ENCODE data around the gene PYY.
"Not testable (repeated sequence)": the region's sequence is repeated elsewhere in the genome, so short reads cannot be mapped to it uniquely, and the experiment has no call there.

The PYY gene

DNA sequence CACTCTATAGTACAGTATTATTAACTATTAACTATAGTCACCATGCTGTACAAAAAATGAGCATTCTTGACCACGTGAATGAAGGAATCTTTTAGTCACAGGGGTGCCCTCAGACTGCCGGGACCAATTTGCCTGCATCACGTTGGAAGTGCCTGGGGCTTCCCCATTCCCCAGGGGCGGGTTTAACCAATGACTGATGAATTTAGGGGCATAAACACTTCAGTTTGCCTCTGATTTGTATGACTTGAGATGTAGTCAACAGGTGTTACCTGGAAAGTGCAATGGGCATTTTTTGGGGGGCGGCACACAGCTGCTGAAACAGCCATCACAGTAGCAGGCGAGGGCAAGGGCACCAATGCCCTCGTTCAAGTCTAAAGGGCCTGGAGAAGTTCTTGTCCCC, 8.7 kb upstream of the PYY start:
- TF ChIP-seq, protein P1, sequence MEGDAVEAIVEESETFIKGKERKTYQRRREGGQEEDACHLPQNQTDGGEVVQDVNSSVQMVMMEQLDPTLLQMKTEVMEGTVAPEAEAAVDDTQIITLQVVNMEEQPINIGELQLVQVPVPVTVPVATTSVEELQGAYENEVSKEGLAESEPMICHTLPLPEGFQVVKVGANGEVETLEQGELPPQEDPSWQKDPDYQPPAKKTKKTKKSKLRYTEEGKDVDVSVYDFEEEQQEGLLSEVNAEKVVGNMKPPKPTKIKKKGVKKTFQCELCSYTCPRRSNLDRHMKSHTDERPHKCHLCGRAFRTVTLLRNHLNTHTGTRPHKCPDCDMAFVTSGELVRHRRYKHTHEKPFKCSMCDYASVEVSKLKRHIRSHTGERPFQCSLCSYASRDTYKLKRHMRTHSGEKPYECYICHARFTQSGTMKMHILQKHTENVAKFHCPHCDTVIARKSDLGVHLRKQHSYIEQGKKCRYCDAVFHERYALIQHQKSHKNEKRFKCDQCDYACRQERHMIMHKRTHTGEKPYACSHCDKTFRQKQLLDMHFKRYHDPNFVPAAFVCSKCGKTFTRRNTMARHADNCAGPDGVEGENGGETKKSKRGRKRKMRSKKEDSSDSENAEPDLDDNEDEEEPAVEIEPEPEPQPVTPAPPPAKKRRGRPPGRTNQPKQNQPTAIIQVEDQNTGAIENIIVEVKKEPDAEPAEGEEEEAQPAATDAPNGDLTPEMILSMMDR (IDR thresholded peaks at IDR 0.05; ENCODE audit: insufficient read depth, low read length): no peak
- TF ChIP-seq SPI1 (IDR thresholded peaks at IDR 0.05; ENCODE audit: borderline replicate concordance, low read depth): no peak
- TF ChIP-seq POLR2AphosphoS5 (IDR thresholded peaks at IDR 0.05; ENCODE audit: low read depth): no peak
- TF ChIP-seq GABPA (IDR thresholded peaks at IDR 0.05; ENCODE audit: low read depth): no peak
- TF ChIP-seq, protein P2, sequence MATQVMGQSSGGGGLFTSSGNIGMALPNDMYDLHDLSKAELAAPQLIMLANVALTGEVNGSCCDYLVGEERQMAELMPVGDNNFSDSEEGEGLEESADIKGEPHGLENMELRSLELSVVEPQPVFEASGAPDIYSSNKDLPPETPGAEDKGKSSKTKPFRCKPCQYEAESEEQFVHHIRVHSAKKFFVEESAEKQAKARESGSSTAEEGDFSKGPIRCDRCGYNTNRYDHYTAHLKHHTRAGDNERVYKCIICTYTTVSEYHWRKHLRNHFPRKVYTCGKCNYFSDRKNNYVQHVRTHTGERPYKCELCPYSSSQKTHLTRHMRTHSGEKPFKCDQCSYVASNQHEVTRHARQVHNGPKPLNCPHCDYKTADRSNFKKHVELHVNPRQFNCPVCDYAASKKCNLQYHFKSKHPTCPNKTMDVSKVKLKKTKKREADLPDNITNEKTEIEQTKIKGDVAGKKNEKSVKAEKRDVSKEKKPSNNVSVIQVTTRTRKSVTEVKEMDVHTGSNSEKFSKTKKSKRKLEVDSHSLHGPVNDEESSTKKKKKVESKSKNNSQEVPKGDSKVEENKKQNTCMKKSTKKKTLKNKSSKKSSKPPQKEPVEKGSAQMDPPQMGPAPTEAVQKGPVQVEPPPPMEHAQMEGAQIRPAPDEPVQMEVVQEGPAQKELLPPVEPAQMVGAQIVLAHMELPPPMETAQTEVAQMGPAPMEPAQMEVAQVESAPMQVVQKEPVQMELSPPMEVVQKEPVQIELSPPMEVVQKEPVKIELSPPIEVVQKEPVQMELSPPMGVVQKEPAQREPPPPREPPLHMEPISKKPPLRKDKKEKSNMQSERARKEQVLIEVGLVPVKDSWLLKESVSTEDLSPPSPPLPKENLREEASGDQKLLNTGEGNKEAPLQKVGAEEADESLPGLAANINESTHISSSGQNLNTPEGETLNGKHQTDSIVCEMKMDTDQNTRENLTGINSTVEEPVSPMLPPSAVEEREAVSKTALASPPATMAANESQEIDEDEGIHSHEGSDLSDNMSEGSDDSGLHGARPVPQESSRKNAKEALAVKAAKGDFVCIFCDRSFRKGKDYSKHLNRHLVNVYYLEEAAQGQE (IDR thresholded peaks at IDR 0.05; ENCODE audit: insufficient replicate concordance, low read depth): no peak
- H3K4me3 ChIP-seq (replicated peaks; ENCODE audit: insufficient read depth, low read length): no peak overlapping the region
- no peak for DNase-seq (ENCODE audit: low read depth in 1 of 2, low spot score in 1 of 2)
- no peak overlapping the region for H3K27ac ChIP-seq (replicated peaks)
- no peaks in the 10 kb centered on the region for H3K27me3 ChIP-seq (ENCODE audit: insufficient read depth, poor library complexity, severe bottlenecking)

DNA sequence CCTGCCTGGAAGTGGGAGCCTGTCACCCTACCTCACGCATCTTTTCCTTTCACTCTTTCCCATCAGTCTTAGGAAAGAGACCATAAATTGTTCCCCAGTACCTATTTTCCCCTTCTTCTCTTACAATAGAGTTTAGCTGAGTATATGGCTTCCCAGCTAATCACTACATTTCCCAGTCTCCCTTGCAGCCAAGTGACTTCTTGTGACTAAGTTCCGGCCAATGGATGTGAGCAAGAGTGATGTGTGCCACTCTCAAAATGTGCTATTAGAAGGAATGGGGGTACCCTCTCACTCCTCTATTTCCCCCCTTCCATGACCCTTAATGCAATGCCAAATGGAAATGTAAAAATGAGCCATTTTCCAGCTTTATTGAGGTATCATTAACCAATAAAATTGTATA, 8.2 kb upstream of the PYY start:
- TF ChIP-seq GABPA (IDR thresholded peaks at IDR 0.05; ENCODE audit: low read depth) (no peak), POLR2AphosphoS5 (IDR thresholded peaks at IDR 0.05; ENCODE audit: low read depth) (no peak), SPI1 (IDR thresholded peaks at IDR 0.05; ENCODE audit: borderline replicate concordance, low read depth) (no peak)
- TF ChIP-seq, protein P2 (IDR thresholded peaks at IDR 0.05; ENCODE audit: insufficient replicate concordance, low read depth): no peak
- TF ChIP-seq, protein P1 (IDR thresholded peaks at IDR 0.05; ENCODE audit: insufficient read depth, low read length): no peak
- no peak for DNase-seq (ENCODE audit: low read depth in 1 of 2, low spot score in 1 of 2)

GRCh38 chr17:43961292-43961691, 7.6 kb upstream of the PYY start:
- DNase-seq (ENCODE audit: low read depth in 1 of 2, low spot score in 1 of 2); H3K4me3 ChIP-seq (replicated peaks; ENCODE audit: insufficient read depth, low read length); H3K27ac ChIP-seq (replicated peaks); H3K27me3 ChIP-seq (ENCODE audit: insufficient read depth, poor library complexity, severe bottlenecking): not testable (repeated sequence)

More for the DNA sequence above, 8.2 kb upstream of the PYY start:
- no peaks in the 10 kb centered on the region for H3K27me3 ChIP-seq (ENCODE audit: insufficient read depth, poor library complexity, severe bottlenecking)
- no peak overlapping the region for H3K27ac ChIP-seq (replicated peaks)
- no peak overlapping the region for H3K4me3 ChIP-seq (replicated peaks; ENCODE audit: insufficient read depth, low read length)

GRCh38 chr17:43958748-43959352, 5.1 kb upstream of the PYY start:
- Histone ChIP-seq H3K27ac (replicated peaks) (no peak overlapping the region), H3K4me3 (replicated peaks; ENCODE audit: insufficient read depth, low read length) (no peak overlapping the region), H3K27me3 (ENCODE audit: insufficient read depth, poor library complexity, severe bottlenecking) (peaks cover 4% of the 10 kb centered on the region)
- no peak for DNase-seq (ENCODE audit: low read depth in 1 of 2, low spot score in 1 of 2)
- no peak for TF ChIP-seq SPI1 (IDR thresholded peaks at IDR 0.05; ENCODE audit: borderline replicate concordance, low read depth)

DNA sequence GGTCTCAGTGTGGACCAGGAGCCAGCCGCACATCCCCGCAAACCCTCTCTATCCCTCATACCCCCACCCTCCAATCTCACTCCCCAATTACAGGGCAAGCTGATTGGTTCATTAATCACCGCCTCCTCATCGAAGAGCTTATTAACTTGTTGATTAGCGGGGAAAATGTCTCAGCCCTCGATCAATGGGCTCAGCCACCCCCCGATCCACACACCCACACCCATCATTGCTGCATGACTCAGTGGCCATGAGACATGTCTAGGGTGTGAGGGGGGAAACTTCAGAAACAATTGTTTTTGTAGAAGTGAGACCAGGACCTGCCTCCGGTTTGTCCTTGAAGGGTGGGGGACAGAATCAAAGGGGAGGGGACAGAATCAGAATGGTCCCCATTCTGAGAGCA, 2.5 kb upstream of the PYY start:
- TF ChIP-seq, protein P2 (IDR thresholded peaks at IDR 0.05; ENCODE audit: insufficient replicate concordance, low read depth): no peak
- TF ChIP-seq POLR2AphosphoS5 (IDR thresholded peaks at IDR 0.05; ENCODE audit: low read depth) (no peak), SPI1 (IDR thresholded peaks at IDR 0.05; ENCODE audit: borderline replicate concordance, low read depth) (no peak), GABPA (IDR thresholded peaks at IDR 0.05; ENCODE audit: low read depth) (no peak)
- TF ChIP-seq, protein P1 (IDR thresholded peaks at IDR 0.05; ENCODE audit: insufficient read depth, low read length): no peak
- H3K27me3 ChIP-seq (ENCODE audit: insufficient read depth, poor library complexity, severe bottlenecking): peaks cover 22% of the 10 kb centered on the region
- no peak overlapping the region for H3K4me3 ChIP-seq (replicated peaks; ENCODE audit: insufficient read depth, low read length)
- no peak overlapping the region for H3K27ac ChIP-seq (replicated peaks)
- DNase-seq (ENCODE audit: low read depth in 1 of 2, low spot score in 1 of 2): no peak

Measured in HL-60 (cell line).